Cardiac septum (tissue), 1 donor: ENCODE results near the gene ZBTB48. TPM values are rescaled to one million over a fixed set of nuclear protein-coding genes. Genes with fewer than 3 reads are reported as not detected.

Experiments used
- DNase-seq: peaks from one replicate; pipeline ENCODE4 v3.0.0-alpha.2; 2020; ENCODE audit warnings: low spot score
- intact Hi-C: fragments of 100-400 bp; cut with DNase I; formaldehyde crosslinking; loops from one replicate; pipeline ENCODE4 v1.14.0; 2022
- total RNA-seq: library from RNA; stranded (reverse); fragmentation: NEBNext Ultra II Directional; extraction: Animal tissue kit (Norgen Biotek cat#: 25700); gene quantifications from one replicate; pipeline ENCODE4 v1.2.1, GENCODE V29; 2021
- donor health status: DM: no; HTN: no; CAD: no.

ZBTB48 gene
- total RNA-seq, 1 donor from 2014 or later, result 10.7 TPM

DNA sequence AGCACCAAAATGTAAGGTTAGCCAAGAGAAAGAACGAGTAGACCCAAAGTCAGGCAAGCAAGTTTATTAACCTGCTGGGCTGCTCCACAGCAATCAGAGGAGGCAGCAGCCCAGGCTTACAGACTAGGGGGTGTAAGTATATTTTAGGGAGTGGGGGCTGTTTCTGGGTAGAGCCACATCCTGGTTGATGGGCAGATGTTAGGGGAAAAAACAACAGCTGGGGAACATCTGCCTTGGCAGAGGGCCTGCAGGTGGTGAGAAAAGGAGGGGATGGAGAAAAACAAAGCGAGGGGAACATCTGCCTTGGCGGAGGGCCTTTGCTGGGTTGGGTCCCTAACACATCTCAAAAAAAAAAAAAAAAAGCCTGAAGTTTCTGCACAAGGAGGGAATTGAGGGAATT, 9.7 kb upstream of the ZBTB48 start:
- DNase-seq, result no peak
- intact Hi-C loops, result no loop called here

DNA sequence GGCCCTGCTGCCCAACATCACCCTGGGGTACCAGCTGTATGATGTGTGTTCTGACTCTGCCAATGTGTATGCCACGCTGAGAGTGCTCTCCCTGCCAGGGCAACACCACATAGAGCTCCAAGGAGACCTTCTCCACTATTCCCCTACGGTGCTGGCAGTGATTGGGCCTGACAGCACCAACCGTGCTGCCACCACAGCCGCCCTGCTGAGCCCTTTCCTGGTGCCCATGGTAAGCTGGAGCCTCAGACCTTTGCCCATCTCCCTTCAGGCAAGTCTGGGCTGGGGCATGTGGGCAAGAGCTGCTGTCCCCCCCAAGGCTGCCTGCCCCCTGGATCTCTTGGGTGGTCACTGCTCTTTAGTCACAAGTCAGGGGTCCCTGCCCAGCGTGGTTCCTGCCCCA, 8.8 kb upstream of the ZBTB48 start:
- intact Hi-C loops, result no loop called here
- no peak for DNase-seq

DNA sequence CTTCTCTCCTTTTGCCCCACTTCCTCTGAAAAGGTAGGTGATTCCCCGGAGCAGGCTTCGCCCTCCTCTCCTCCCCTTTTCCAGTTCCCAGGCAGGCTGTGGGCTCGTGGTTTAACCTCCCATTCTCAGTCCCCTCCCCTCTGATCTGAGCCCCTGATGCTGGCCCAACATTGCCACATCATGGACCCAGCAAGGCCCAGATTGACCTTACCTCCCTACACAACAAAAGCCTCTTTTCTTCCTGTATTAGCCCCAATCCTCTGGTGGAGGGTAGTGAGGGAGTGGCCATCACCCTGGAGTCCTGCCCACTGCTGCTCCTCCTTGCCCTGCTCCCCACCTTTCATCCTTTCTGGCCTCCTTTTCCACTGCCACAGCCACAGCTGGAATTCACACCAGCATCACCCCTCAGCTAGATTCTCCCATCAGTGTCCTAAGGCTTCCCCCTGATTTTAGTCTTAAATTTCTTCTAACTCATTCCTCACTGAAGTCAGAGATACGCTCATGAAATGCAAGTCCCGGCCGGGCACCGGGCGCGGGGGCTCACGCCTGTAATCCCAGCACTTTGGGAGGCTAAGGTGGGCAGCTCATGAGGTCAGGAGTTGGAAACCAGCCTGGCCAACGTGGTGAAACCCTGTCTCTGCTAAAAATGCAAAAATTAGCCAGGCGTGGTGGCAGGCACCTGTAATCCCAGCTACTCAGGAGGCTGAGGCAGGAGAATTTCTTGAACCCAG, 7.0 kb upstream of the ZBTB48 start:
- no peak for DNase-seq
- intact Hi-C loops, result no loop called here

DNA sequence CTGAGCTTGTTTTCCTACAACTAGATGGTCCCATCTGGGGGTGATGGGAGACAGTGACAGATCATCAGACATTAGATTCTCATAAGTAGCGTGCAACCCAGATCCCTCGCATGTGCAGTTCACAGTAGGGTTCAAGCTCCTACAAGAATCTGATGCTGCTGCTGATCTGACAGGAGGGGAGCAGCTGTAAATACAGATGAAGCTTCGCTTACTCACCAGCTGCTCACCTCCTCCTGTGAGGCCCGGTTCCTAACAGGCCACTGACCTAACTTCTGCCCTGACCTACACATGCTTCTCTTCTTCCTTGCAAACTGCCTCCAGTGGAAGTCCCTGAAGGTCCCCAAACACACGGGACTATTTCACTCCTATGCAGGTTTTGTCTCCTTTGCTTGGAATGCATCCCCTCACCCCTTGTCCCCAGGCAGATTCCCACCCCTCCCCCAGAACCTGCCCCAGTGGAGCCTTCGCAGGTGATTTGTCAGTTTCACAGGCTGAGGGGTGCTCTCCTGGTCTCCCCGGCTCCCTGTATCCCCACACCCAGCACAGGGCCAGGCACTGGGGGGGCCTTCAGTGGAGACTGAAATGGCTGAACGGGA, 5.7 kb upstream of the ZBTB48 start:
- intact Hi-C loops, result no loop called here
- no peak for DNase-seq

DNA sequence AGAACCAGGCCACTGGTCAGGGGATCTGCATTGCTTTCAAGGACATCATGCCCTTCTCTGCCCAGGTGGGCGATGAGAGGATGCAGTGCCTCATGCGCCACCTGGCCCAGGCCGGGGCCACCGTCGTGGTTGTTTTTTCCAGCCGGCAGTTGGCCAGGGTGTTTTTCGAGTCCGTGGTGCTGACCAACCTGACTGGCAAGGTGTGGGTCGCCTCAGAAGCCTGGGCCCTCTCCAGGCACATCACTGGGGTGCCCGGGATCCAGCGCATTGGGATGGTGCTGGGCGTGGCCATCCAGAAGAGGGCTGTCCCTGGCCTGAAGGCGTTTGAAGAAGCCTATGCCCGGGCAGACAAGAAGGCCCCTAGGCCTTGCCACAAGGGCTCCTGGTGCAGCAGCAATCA, 5.0 kb upstream of the ZBTB48 start:
- no peak for DNase-seq
- intact Hi-C loops, result no loop called here

DNA sequence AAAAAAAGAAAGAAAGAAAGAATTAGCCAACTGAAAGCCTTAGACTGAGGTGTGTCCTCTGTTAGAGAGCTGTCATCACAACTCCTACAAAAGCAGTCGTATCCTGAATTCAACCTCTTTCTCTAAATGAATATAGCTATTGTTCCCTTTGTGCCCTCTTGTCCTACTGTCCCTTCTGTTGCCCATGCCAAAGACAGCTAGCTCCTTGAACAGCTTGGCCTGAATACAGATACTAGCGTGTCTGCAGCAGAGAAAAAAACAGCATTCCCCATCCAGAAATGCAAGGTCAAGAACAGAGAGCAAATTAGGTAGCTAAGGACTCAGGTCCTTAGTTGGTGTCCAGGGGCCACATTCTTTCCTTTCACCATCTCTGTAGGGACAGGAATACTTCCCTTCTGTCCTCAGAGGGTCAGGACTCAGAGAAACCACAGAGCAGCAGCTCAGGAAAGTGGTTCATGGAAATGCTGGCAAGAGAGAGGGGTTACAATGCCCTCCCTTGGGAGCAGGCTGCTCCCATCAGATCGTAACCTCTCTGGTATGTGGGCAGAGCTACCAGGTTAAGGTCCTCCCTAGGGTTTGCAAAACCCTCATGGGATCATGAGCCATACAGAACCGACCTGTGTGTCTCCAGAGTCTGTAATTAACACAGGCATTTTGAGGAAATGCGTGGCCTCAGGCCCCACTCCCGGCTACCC, 1.8 kb upstream of the ZBTB48 start:
- intact Hi-C loops, result loop anchor here (2.0 kb wide), 2 partner anchors 23 to 47 kb away; partner anchors contain the start of genes NOL9, TAS1R1 and THAP3
- DNase-seq, result no peak

DNA sequence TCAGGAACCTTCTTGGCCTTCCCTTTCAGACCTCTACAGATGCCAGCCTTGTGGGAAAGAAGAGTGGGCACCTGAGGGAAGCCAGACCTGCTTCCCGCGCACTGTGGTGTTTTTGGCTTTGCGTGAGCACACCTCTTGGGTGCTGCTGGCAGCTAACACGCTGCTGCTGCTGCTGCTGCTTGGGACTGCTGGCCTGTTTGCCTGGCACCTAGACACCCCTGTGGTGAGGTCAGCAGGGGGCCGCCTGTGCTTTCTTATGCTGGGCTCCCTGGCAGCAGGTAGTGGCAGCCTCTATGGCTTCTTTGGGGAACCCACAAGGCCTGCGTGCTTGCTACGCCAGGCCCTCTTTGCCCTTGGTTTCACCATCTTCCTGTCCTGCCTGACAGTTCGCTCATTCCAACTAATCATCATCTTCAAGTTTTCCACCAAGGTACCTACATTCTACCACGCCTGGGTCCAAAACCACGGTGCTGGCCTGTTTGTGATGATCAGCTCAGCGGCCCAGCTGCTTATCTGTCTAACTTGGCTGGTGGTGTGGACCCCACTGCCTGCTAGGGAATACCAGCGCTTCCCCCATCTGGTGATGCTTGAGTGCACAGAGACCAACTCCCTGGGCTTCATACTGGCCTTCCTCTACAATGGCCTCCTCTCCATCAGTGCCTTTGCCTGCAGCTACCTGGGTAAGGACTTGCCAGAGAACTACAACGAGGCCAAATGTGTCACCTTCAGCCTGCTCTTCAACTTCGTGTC, 995 bp upstream of the ZBTB48 start:
- DNase-seq, result no peak
- intact Hi-C loops, result loop anchor here (2.0 kb wide), 2 partner anchors 24 to 46 kb away; partner anchors contain the start of genes NOL9, TAS1R1 and THAP3

DNA sequence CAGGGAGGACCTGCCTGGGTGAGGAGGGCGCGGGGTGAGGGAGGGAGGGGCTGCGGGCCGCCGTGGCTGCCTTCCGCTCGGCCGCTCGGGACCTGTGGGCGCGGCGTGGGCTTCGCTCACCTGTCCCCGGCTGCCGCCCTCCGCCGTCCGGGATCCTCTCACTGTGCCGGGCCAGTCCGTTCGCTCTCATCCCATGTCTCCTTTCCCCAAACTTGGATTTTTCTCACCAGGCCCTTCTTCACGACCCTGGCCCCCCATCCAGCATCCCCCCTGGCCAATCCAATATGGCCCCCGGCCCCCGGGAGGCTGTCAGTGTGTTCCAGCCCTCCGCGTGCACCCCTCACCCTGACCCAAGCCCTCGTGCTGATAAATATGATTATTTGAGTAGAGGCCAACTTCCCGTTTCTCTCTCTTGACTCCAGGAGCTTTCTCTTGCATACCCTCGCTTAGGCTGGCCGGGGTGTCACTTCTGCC, 362 bp downstream of the ZBTB48 start:
- intact Hi-C loops, result loop anchor here (1.0 kb wide), 1 partner anchor 18 kb away; no protein-coding TSS in a partner anchor
- DNase-seq, result no peak

DNA sequence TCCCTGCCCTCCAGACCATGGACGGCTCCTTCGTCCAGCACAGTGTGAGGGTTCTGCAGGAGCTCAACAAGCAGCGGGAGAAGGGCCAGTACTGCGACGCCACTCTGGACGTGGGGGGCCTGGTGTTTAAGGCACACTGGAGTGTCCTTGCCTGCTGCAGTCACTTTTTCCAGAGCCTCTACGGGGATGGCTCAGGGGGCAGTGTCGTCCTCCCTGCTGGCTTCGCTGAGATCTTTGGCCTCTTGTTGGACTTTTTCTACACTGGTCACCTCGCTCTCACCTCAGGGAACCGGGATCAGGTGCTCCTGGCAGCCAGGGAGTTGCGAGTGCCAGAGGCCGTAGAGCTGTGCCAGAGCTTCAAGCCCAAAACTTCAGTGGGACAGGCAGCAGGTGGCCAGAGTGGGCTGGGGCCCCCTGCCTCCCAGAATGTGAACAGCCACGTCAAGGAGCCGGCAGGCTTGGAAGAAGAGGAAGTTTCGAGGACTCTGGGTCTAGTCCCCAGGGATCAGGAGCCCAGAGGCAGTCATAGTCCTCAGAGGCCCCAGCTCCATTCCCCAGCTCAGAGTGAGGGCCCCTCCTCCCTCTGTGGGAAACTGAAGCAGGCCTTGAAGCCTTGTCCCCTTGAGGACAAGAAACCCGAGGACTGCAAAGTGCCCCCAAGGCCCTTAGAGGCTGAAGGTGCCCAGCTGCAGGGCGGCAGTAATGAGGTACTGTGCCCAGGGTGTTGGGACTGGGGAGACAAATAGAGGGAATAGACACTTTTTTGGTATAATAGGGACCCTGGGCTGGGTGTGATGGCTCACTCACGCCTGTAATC, 1.0 kb downstream of the ZBTB48 start:
- DNase-seq, result no peak
- intact Hi-C loops, result loop anchor here (1.0 kb wide), 2 partner anchors 18 to 34 kb away; no protein-coding TSS in a partner anchor

DNA sequence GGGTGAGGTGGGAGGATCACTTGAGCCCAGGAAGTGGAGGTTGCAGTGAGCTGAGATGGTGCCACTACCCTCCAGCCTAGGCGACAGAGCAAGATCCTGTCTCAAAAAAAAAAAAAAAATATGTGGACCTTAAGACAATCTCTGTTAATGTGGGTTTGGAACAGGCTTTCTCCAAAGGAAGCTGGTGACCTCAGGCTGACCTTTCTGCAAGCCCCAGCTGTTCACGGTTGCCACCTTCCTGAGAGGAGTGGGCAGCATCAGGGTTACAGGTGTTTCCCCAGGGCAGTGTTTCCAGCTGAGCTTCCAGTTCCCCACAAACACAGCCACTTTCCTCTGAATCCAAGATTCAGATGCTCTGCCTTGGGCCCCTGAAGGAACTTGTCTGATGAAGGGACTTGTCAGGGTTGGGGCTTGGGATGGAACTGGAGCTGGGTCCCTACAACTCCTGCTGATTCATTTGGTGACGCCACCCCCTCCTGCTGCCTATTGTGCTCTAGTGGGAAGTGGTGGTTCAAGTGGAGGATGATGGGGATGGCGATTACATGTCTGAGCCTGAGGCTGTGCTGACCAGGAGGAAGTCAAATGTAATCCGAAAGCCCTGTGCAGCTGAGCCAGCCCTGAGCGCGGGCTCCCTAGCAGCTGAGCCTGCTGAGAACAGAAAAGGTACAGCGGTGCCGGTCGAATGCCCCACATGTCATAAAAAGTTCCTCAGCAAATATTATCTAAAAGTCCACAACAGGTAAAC, 1.9 kb downstream of the ZBTB48 start:
- intact Hi-C loops, result loop anchor here (1.0 kb wide), 1 partner anchor 34 kb away; no protein-coding TSS in a partner anchor
- DNase-seq, result peak; percentile 78

DNA sequence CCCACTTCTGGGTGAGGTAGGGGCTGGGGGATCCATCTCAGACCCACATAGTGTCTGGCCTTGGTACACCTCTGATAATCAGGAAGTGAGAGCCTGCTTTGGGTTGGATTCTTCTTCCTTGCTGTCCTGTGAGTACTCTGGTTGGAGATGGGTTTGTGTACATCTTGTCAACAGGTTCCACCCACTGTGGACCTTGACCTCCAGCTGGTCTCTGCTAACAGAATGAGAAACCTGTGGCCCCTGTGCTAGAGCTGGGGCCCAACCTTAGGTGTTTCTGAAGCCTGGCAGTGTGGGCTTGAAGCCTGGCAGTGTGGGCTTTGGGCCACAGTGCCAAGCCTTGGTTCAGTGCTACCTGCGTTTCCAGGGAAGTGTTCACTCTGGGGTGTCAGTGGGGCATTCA, 2.6 kb downstream of the ZBTB48 start:
- no peak for DNase-seq
- intact Hi-C loops, result no loop called here

DNA sequence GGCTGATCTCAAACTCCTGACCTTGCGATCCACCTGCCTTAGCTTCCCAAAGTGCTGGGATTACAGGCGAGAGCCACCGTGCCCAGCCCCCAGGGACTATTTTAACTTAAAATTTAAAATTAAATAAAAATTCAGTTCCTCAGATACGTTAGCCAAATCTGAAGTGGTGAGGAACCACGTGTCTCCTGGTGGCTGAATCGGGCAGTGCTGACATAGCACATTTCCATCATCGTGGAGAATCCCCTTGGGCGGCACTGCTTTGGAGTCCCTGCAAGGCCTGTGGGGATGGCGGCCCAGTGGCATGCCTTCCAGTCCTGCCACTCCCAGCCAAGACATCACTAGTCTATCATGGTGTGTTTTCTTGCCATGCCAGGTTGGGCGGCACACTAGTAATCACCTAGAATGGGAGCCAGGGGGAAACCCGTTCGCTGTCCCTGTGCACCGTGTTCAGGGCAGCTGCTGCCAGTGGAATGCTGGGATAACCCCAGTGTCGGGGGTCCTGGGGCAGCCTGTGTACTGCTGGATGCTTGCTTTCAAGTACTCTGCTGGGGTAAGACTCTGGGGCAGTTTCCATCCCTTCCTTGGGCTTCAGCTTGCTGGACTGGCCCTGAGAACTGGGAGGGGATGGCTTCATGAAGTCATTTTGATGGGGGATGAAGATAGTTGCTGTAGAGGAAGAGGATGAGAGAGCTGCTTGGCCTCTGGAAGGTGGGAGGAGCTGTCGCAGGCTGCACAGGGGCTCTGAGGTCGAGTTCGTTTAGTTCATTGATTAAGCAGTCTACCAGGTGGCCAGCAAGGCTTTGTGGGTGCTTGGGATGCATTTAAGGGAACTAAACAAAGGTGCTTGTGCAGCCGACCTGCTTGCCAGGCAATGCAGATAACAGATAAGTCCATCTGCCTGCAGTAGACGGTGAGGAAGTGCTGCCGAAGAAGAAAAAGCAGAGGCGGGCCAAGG, 4.6 kb downstream of the ZBTB48 start:
- DNase-seq, result no peak
- intact Hi-C loops, result no loop called here

DNA sequence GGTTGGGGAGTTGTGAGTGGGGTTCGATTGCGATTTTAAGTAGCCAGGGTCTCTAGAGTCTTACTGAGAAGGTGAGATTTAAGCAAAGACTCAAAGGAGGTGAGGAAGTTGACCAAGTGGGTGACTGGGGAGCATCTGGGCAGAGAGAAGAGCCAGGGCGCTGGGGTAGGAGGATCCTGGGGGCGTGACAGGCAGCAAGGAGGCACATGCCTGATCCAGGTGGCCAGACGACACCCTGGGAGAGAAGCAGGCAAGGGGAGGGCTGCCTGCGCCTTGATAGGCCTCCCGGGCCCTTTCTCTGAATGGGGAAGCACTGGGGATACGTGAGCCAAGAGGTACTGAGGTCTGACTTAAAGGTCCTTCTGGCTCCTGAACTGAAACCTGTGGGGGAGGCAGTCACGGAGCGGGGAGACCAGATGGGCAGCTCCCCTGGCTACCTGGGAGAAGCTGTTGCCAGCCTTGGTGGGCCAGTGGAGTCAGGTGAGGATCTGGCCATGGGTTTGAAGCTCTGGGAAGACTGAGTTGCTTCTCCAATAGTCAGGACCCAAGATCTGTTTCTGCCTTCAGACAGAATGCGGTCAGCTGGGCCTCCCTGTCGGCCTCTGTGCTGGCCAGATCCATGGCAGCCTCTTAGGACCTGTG, 5.4 kb downstream of the ZBTB48 start:
- intact Hi-C loops, result no loop called here
- no peak for DNase-seq

DNA sequence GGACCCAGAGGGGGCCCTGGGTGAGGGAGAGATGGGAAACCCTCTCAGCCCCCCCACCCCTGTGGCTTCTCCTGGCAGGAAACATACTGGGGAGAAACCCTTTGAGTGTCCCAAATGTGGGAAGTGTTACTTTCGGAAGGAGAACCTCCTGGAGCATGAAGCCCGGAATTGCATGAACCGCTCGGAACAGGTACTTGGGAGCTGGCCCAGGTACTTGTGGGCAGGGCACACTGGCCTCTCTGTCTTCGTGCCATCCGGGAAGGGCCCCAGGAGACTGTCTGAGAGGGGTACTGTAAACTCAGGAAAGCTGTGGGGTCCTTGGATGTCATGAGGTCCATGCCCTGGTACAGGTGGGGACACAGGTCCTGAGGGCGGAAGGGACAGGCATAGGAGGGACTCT, 6.0 kb downstream of the ZBTB48 start:
- no peak for DNase-seq
- intact Hi-C loops, result no loop called here

DNA sequence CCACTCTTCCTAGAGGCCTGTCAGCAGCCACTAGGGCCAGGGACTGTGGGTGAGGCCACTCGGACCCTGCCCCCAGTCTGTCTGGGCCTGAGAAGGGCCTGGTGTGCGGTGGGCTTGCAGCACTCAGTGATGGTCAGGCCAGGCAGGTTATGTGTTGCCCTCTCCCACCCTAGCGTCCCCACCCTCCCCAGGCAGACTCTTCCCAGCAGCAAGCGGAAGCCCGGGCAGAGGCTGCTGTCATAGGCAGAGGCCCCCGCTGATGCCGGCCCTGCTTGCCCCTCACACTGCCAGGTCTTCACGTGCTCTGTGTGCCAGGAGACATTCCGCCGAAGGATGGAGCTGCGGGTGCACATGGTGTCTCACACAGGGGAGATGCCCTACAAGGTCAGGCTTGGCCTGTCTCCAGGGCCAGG, 6.6 kb downstream of the ZBTB48 start:
- no peak for DNase-seq
- intact Hi-C loops, result no loop called here

DNA sequence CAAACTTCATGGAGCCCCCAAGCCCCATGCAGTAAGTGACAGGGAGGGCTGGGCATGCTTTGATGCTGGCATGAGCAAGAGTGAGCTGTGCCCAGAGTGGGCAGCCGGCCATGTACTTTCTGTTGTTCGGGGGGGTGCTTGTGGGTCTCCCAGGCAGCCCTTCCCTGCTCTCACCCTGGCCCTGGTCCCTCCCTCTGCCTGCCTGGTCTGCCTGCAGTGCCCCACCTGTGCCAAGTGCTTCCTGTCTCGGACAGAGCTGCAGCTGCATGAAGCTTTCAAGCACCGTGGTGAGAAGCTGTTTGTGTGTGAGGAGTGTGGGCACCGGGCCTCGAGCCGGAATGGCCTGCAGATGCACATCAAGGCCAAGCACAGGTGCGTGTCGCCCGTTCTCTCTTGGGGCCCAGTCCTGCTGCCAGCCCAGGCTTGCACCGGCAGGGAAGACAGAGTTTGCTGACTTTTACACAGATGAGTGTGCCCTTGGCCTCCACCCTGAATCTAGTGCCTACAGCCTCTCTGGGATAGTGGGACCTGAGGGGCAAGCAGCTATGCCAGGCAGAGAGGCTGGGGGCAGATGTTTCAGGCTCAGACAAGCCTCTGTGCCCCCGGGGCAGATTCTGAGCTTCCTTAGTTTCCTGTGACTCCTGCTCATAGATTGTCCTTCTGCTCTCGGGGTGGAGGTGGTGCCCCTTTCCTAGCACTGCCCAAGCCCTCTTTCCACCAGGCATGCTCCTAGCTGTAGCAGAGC, 7.6 kb downstream of the ZBTB48 start:
- peak; percentile 89 for DNase-seq
- intact Hi-C loops, result no loop called here
